HG03135 (cell line): ENCODE results near the gene SYNGR4.
"Not testable (repeated sequence)": the region's sequence is repeated elsewhere in the genome, so short reads cannot be mapped to it uniquely, and the experiment has no call there.

Experiments used
- ATAC-seq: cut with Tn5 transposase; IDR thresholded peaks from one replicate; pipeline ENCODE4 v1.9.1; 2021; ENCODE audit warnings: mild to moderate bottlenecking, moderate library complexity; ENCODE audit not compliant: unreplicated experiment

Gene SYNGR4

GRCh38 chr19:48370955-48371354 is 6.8 kb downstream of the SYNGR4 start:
- ATAC-seq, result no peak

DNA sequence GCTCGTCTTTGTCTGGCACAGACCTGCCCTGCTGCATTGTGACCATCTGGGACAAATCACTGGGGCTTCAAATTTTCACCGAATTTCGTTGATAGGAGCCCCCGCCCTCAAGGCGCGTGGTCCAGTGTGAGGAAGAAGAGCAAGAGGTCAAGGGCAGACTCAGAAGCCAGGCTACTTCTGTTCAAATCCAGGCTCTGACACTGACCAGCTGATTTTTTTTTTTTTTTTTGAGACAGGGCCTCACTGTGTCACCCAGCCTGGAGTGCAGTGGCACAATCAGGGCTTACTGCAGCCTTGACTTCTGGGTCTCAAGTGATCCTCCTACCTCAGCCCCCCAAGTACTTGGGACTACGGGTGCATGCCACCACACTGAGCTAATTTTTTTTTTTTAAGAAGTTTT is 7.2 kb downstream of the SYNGR4 start:
- ATAC-seq, result no peak

DNA sequence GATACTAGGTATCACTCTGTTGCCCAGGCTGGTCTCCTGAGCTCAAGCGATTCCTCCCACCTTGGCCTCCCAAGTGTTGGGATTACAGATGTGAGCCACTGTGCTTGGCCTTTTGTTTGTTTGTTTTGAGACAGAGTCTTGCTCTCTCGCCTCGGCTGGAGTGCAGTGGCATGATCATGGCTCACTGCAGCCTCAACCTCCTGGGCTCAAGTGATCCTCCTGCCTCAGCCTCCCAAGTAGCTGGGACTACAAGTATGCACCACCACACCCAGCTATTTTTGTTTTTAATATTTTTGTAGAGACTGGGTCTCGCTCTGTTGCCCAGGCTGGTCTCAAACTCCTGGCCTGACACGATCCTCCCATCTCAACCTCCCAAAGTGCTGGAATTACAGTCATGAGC is 7.6 kb downstream of the SYNGR4 start:
- ATAC-seq, result not testable (repeated sequence)

DNA sequence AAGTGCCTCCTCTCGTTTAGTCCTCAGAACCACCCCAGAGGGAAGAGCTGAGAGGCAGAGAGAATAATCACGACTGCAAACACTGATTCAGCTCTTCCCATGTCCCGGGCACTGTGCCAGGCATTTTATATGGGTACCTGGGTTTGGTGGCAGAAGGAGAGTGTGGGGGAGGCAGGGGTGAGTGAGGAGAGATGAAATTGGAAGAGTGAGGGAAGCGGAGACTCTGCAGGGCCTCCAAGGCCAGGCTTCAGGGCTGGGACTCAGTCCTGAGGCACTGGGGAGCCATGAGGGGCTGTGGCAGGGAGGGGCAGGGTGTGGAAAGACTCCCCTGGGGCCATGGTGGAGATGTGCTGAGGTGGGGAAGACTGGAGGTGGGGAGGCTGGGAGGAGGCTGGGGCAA is 8.7 kb downstream of the SYNGR4 start:
- ATAC-seq, result no peak

GRCh38 chr19:48373567-48373966 is 9.4 kb downstream of the SYNGR4 start:
- no peak for ATAC-seq

DNA sequence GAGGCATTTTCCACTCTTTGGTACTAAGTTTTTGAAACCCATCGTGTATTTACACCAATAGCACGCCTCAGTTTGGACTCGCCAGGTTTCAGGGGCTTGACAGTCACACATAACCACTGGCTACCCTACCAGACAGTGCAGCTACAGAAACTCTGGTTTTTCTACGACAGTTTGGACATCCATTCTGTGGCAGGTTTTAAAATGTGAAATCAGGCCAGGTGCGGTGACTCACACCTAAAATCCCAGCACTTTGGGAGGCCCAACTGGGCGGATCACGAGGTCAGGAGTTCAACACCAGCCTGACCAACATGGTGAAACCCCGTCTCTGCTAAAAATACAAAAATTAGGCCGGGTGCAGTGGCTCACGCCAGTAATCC is 14.0 kb downstream of the SYNGR4 start:
- ATAC-seq, result no peak

- ATAC-seq, result no peak
Observed at GRCh38 chr19:48379058-48379457, 14.9 kb downstream of the SYNGR4 start.

GRCh38 chr19:48381178-48381950 is 17.2 kb downstream of the SYNGR4 start:
- ATAC-seq, result no peak

DNA sequence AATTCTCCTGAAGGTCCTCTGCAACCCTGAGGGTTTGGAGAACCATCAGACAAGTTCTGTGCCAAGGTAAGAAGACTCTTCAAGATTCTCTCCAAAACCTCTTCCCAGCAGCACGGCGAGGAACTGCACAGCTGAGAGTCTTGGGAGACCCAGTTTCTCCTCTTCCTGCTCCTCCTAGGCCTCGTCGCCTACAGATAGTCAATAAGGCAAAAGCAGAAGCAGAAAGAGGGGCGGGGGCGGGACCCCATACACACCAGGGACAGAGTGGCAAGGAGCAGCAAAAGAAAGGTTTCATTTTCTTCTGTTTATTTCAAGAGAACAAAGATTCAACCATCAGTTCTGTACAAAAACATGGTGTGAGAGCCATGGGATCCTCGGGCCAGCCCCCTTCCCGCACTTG is 18.1 kb downstream of the SYNGR4 start:
- no peak for ATAC-seq

GRCh38 chr19:48385461-48386087 is 21.4 kb downstream of the SYNGR4 start:
- ATAC-seq, result no peak

DNA sequence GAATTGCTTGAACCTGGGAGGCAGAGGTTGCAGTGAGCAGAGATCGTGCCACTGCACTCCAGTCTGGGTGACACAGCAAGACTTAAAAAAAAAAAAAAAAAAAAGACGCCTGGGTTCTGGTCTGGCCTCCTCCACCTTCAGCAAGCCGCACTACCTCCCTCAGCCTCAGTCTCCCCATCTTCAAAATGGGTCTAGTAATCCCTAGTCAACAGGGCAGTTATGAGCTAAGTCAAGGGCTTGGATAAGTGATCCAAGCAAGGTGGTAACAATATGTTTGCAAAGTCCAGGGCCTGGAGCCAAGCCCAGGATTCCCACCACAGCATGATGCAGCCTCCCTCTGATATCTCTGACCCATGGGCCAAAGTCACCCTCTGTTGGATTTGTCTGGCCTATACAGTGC is 22.8 kb downstream of the SYNGR4 start:
- ATAC-seq, result no peak

- no peak for ATAC-seq
Observed at GRCh38 chr19:48390188-48391099, 26.3 kb downstream of the SYNGR4 start.

- peak; percentile 77 for ATAC-seq
Observed at GRCh38 chr19:48391100-48392005, 27.2 kb downstream of the SYNGR4 start, which contains the start of gene KDELR1. Gene KDELR1 (minus strand): TSS chr19:48391551. CDS start chr19:48391358, 193 bp downstream.

GRCh38 chr19:48392006-48392344 is 27.8 kb downstream of the SYNGR4 start:
- not testable (repeated sequence) for ATAC-seq

DNA sequence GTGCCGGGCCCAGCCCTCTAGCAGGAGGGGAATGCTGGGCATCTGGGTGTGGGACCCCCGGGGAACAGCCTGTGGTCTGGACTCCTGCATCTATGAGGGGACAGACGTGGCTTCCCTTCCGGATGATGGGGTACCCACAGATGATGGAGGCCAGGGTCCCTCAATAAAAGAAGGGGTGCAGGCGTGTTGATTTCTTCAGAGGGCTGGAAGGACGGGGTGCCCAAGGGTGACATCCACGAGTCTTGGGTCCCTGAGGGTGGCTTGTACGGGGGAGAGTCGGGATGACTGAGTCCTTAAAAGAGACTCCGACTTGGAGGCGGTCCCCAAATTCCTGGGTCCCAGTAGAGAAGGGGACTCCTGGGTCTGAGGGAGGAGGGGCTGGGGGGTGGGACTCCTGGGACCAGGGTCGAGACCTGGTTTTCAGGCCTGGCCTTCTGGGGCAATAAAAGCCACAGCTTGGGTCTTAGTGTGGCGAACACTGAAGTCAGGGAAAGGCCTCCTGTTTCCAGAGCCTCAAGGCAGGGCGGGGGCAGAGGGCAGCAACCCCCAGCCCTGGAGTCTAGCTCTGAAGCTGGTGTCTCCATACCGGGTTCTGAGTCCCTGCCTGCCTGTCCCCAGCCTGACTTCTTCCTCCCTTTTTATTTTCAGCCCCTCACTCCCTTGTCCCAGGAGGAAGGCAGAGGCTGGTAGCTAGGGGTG is 28.8 kb downstream of the SYNGR4 start:
- ATAC-seq, result no peak

DNA sequence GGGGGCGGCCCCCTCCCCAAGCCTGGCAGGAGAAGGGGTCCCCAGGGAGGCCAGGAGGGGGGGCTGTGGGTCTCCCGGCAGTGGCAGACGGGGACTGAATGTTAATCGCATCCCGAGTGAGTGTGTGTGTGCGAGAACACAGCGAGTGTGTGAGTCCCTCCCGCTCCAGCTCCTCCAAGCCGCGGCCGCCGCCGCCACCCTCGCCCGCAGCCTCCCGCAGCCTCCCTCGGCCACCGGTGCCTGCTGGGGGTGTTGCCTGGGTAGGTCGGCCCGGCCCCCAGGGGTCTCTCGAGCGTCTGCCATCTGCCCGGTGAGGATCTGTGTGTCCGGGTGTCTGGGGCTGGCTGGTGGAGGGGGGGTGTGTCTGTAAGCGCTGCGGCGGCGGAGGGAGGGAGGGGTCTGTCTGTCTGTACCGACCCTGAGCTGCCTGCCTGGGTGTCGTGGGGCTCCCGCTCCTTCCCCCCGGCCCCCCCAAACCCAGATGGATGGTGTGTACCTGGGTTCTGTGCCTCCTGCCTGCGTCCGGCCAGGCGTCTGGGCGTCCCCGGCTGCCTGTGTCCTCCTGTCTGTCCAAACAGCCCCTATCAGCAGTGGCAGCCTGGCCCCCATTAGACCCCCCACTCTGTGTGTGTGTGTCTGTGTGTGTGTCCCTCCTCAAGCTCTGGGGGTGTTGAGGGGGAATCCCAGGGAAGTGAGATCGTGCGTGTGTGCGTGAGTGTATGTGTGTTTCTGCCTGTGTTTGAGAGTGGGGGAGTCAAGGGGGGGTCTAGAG is 29.6 kb downstream of the SYNGR4 start, which contains the start of gene GRIN2D:
GRIN2D (plus strand) TSS at position 110 of the 772 bp plus-strand sequence. CDS start 4,725 bp downstream, outside the sequence.
- ATAC-seq, result no peak

- no peak for ATAC-seq
Observed at GRCh38 chr19:48394331-48395169, 30.4 kb downstream of the SYNGR4 start.

- no peak for ATAC-seq
Observed at GRCh38 chr19:48395170-48395455, 30.9 kb downstream of the SYNGR4 start.
